OCI-LY3 (cell line): ENCODE measurements around the gene MTX2.

Experiments used
- EZH2phosphoT487 ChIP-seq: fragments of 200-600 bp; shearing (Covaris generic); IDR thresholded peaks from 2 replicates; pipeline ENCODE4 v1.6.1; 2018; ENCODE audit warnings: antibody characterized with exemption, mixed run types, low read depth
- TF ChIP-seq, protein P1 (sequence below): fragments of 200-600, 300-600 bp; sonication (generic); IDR thresholded peaks from 2 replicates; pipeline ENCODE4 v1.5.1; 2014; ENCODE audit warnings: antibody characterized with exemption, low read length, low read depth

DNA sequence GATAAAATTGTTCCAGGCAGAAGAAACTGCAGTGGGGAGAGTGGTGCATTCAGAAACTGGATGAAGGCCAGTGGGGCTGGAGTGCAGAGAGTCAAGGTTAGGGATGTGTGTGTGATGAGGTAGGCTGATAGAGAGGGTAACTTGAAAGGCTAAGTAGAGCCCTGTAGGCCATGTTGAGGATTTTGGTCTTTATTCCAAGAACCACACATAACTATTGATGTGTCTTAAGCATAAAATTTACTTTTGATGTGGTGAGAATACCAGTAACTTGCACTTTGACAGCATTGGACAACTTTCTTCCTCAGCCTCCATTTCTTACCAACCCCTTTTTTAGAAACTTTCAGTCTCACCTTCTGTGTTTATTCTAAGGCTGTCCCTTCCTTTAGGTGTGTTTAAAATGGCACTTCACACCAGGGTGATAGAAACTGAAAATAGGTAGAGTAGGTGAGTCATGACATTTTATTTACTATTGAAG is 22.6 kb downstream of the MTX2 start:
- TF ChIP-seq, protein P1, sequence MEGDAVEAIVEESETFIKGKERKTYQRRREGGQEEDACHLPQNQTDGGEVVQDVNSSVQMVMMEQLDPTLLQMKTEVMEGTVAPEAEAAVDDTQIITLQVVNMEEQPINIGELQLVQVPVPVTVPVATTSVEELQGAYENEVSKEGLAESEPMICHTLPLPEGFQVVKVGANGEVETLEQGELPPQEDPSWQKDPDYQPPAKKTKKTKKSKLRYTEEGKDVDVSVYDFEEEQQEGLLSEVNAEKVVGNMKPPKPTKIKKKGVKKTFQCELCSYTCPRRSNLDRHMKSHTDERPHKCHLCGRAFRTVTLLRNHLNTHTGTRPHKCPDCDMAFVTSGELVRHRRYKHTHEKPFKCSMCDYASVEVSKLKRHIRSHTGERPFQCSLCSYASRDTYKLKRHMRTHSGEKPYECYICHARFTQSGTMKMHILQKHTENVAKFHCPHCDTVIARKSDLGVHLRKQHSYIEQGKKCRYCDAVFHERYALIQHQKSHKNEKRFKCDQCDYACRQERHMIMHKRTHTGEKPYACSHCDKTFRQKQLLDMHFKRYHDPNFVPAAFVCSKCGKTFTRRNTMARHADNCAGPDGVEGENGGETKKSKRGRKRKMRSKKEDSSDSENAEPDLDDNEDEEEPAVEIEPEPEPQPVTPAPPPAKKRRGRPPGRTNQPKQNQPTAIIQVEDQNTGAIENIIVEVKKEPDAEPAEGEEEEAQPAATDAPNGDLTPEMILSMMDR: no peak
- no peak for TF ChIP-seq EZH2phosphoT487
